Mammary epithelial cell (primary cell): Measurements from ENCODE around the gene ZHX3.

Experiments used
- CTCF ChIP-seq, 2 donors: IDR thresholded peaks in 1 of 2; conservative IDR thresholded peaks in 1 of 2; 2 replicates each; pipeline ENCODE4 v1.5.1; 2011 to 2012; ENCODE audit warnings: inconsistent platforms in 2 of 2, low read length in 2 of 2, mild to moderate bottlenecking in 2 of 2, control low read depth in 1 of 2, low read depth in 1 of 2; ENCODE audit not compliant: insufficient read depth in 1 of 2; ENCODE audit errors: extremely low read depth in 1 of 2
- EZH2 ChIP-seq: IDR thresholded peaks from 2 replicates; pipeline ENCODE4 v1.6.1; 2012; ENCODE audit warnings: low read length, inconsistent platforms, borderline replicate concordance

- TF ChIP-seq EZH2 (no peak), CTCF (conservative IDR thresholded peaks at IDR 0.05 in 1 of 2, IDR thresholded peaks at IDR 0.05 in 1 of 2; ENCODE audit: extremely low read depth in 1 of 2, insufficient read depth in 1 of 2, low read depth in 1 of 2, low read length in 2 of 2) (no peak)
Measured at GRCh38 chr20:41163821-41164220, 153.7 kb downstream of the ZHX3 start.
